Natural killer cell (primary cell): ENCODE results near the gene DCAF7. TPM values are rescaled to one million over a fixed set of nuclear protein-coding genes. Genes with fewer than 3 reads are reported as not detected.

Source experiments
- ATAC-seq, 3 donors: fragments of 150-1000 bp in 2 of 3; fragments of 200-7000 bp in 1 of 3; cut with Tn5 transposase; 1 replicate in 1 of 3; 2 replicates in 2 of 3; pipeline ENCODE4 v1.10.0; 2021; ENCODE audit warnings: mild to moderate bottlenecking in 2 of 3, moderate library complexity in 2 of 3
- DNase-seq, 2 donors: peaks; one replicate each; pipeline versions ENCODE4 v3.0.0 to v3.0.0-alpha.2; 2013 to 2021; ENCODE audit warnings: mixed read lengths in 1 of 2
- H3K27ac ChIP-seq: one replicate; pipeline ENCODE4 v1.5.1; 2013; ENCODE audit warnings: mild to moderate bottlenecking, low read length
- H3K27me3 ChIP-seq: one replicate; pipeline ENCODE4 v1.6.1; 2013; ENCODE audit warnings: low read length; ENCODE audit not compliant: control insufficient read depth, insufficient read depth
- H3K36me3 ChIP-seq: one replicate; pipeline ENCODE4 v1.6.1; 2013; ENCODE audit warnings: low read length; ENCODE audit not compliant: control insufficient read depth, insufficient read depth
- H3K4me1 ChIP-seq: one replicate; pipeline ENCODE4 v1.6.1; 2013; ENCODE audit warnings: low read length; ENCODE audit not compliant: control insufficient read depth, insufficient read depth
- H3K4me3 ChIP-seq: one replicate; pipeline ENCODE4 v1.5.1; 2013; ENCODE audit warnings: low read length
- H3K9me3 ChIP-seq: one replicate; pipeline ENCODE4 v1.6.1; 2013; ENCODE audit warnings: low read length; ENCODE audit not compliant: control insufficient read depth, insufficient read depth
- H3K27ac Mint-ChIP-seq, 2 donors: one replicate each; pipeline ENCODE4 v1.8.0; 2022; ENCODE audit warnings: mild to moderate bottlenecking in 2 of 2, mixed read lengths in 2 of 2, moderate library complexity in 1 of 2
- H3K27me3 Mint-ChIP-seq, 2 donors: one replicate each; pipeline ENCODE4 v1.8.0; 2022; ENCODE audit warnings: low read depth in 2 of 2, mixed read lengths in 2 of 2
- H3K36me3 Mint-ChIP-seq: one replicate; pipeline ENCODE4 v1.8.0; 2022; ENCODE audit warnings: mixed read lengths
- H3K4me1 Mint-ChIP-seq, 2 donors: one replicate each; pipeline ENCODE4 v1.8.0; 2022; ENCODE audit warnings: mixed read lengths in 2 of 2
- H3K4me3 Mint-ChIP-seq: one replicate; pipeline ENCODE4 v1.8.0; 2022; ENCODE audit warnings: mild to moderate bottlenecking, moderate library complexity, mixed read lengths
- H3K9me3 Mint-ChIP-seq, 2 donors: one replicate each; pipeline ENCODE4 v1.8.0; 2022; ENCODE audit warnings: mixed read lengths in 2 of 2
- CTCF ChIP-seq: fragments of 200-600 bp; IDR thresholded peaks from one replicate; pipeline ENCODE4 v1.8.0; 2022; ENCODE audit warnings: antibody characterized with exemption
- WGBS: methylation state at CpG from one replicate; pipeline ENCODE4 v1.1.7; 2013; ENCODE audit warnings: missing lambda C conversion rate; ENCODE audit not compliant: insufficient coverage; 5-methylcytosine and 5-hydroxymethylcytosine counted together
- intact Hi-C: fragments of 100-400 bp; cut with micrococcal nuclease; formaldehyde crosslinking; loops from one replicate; pipeline ENCODE4 v1.14.2; 2022
- total RNA-seq, 4 donors: library from RNA; stranded (reverse); fragments of 120-200 nt in 1 of 4; gene quantifications; one replicate each; pipeline versions ENCODE4 v1.2.3 to v1.2.4, GENCODE V29; 2013 to 2022

The DCAF7 gene
- total RNA-seq, 3 donors from 2014 or later (not counting 1 experiment from before 2014, with no cell fraction given), result 55.5 to 83.5 (median 72.2) TPM

DNA sequence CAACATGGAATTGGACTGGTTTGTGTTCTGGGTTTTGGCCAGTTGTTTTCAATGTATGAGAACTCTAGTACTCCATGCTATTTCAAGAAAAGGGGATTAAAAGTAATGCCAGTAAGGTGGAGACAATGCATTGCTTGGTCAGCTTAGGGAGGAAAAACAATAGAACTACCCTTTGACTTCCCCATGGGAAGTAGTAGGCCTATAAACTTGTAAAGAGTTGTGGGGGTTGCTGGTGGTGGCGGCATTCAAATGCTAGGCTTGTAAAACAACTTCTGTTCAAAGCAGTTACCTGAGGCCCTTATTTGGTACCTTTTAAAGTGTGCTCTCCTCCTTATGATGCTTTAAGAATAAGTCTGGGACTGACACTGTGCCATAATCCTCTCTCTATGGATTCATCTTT lies 81.3 kb downstream of the DCAF7 start:
- H3K4me1 Mint-ChIP-seq, result peaks cover 35 to 45% of the 10 kb centered on the region in 2 donors

GRCh38 chr17:63633742-63634141 lies 83.5 kb downstream of the DCAF7 start:
- H3K4me1 Mint-ChIP-seq, result peaks cover 31 to 38% of the 10 kb centered on the region in 2 donors
- ATAC-seq (no peak), DNase-seq (no peak)
- H3K27me3 ChIP-seq, result no peaks in the 10 kb centered on the region
- H3K27ac Mint-ChIP-seq, result peak overlapping the region; percentile 16 to 65
- H3K4me3 Mint-ChIP-seq, result no peak overlapping the region
- TF ChIP-seq CTCF, result no peak
- no peaks in the 10 kb centered on the region for H3K9me3 Mint-ChIP-seq
- peaks cover 9% of the 10 kb centered on the region for H3K36me3 Mint-ChIP-seq
- H3K4me1 ChIP-seq, result no peaks in the 10 kb centered on the region
- intact Hi-C loops, result no loop called here
- H3K27ac ChIP-seq, result no peak overlapping the region
- no peaks in the 10 kb centered on the region for H3K27me3 Mint-ChIP-seq
- no peak overlapping the region for H3K4me3 ChIP-seq
- no peaks in the 10 kb centered on the region for H3K9me3 ChIP-seq
- H3K36me3 ChIP-seq, result peaks cover 56% of the 10 kb centered on the region

More for the DNA sequence above, 81.3 kb downstream of the DCAF7 start:
- H3K27ac Mint-ChIP-seq, result no peak overlapping the region
- no peak for TF ChIP-seq CTCF
- H3K27me3 Mint-ChIP-seq, result no peaks in the 10 kb centered on the region
- Histone ChIP-seq H3K4me1 (no peaks in the 10 kb centered on the region), H3K27me3 (no peaks in the 10 kb centered on the region), H3K27ac (no peak overlapping the region), H3K36me3 (peaks cover 40% of the 10 kb centered on the region), H3K9me3 (no peaks in the 10 kb centered on the region), H3K4me3 (no peak overlapping the region)
- no peak overlapping the region for H3K4me3 Mint-ChIP-seq
- no peak for ATAC-seq
- no peaks in the 10 kb centered on the region for H3K9me3 Mint-ChIP-seq
- intact Hi-C loops, result no loop called here
- WGBS, result 100% methylated on average over 1 of the region's 1 CpG
- no peak for DNase-seq
- peaks cover 7% of the 10 kb centered on the region for H3K36me3 Mint-ChIP-seq

DNA sequence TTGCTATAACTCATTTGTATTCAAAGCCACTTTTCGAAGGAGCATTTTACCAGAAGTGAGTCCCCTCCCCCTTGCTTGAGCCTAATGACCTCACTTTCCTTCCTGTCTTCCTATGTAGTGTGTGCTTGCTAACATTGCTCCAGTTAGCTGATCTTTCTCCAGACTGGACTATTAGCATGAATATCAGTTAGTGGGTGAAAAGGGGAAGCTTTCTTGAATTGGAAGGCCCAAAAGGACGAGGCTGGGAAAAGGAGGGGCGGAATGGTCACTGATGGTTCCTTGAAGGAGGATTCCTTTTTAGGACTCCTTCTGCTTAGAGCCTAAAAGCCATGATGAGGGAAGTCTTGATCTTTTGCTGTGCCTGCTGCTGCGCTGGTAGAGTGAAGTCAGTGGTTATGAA lies 83.9 kb downstream of the DCAF7 start:
- no peaks in the 10 kb centered on the region for H3K9me3 Mint-ChIP-seq
- ATAC-seq (no peak), DNase-seq (no peak)
- peak overlapping the region; percentile 16 to 65 for H3K27ac Mint-ChIP-seq
- H3K4me1 ChIP-seq, result no peaks in the 10 kb centered on the region
- H3K27ac ChIP-seq, result no peak overlapping the region
- 74% methylated on average over 4 of the region's 4 CpGs for WGBS
- peaks cover 31 to 43% of the 10 kb centered on the region in 2 donors for H3K4me1 Mint-ChIP-seq
- H3K9me3 ChIP-seq, result no peaks in the 10 kb centered on the region
- H3K27me3 ChIP-seq, result no peaks in the 10 kb centered on the region
- peaks cover 56% of the 10 kb centered on the region for H3K36me3 ChIP-seq
- H3K4me3 Mint-ChIP-seq, result no peak overlapping the region
- H3K36me3 Mint-ChIP-seq, result peaks cover 9% of the 10 kb centered on the region
- intact Hi-C loops, result no loop called here
- no peaks in the 10 kb centered on the region for H3K27me3 Mint-ChIP-seq
- no peak overlapping the region for H3K4me3 ChIP-seq
- TF ChIP-seq CTCF, result no peak

DNA sequence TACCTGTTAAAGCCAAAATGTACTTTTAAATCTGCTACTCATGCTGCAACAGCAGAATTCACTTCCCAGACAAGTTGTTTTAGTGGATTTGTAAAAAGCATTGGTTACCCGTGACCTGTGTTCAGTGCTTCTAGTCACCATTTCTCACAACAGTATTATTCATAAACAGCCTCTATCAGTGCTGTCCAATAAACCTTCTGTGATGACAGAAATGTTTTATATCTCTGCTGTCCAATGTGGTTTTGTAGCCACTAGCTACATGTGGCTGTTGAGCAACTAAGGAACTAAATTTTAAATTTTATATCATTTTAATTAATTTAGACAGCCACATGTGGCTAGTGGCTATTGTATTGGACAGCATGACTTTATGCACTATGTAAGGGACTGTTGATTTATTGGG lies 84.5 kb downstream of the DCAF7 start:
- no peak overlapping the region for H3K4me3 ChIP-seq
- no peaks in the 10 kb centered on the region for H3K4me1 ChIP-seq
- H3K9me3 ChIP-seq, result no peaks in the 10 kb centered on the region
- no peak for DNase-seq
- intact Hi-C loops, result no loop called here
- H3K27ac Mint-ChIP-seq, result no peak overlapping the region
- peaks cover 9% of the 10 kb centered on the region for H3K36me3 Mint-ChIP-seq
- no peak overlapping the region for H3K4me3 Mint-ChIP-seq
- H3K4me1 Mint-ChIP-seq, result peaks cover 27 to 39% of the 10 kb centered on the region in 2 donors
- H3K9me3 Mint-ChIP-seq, result no peaks in the 10 kb centered on the region
- TF ChIP-seq CTCF, result no peak
- H3K27ac ChIP-seq, result no peak overlapping the region
- H3K36me3 ChIP-seq, result peaks cover 56% of the 10 kb centered on the region
- 85% methylated on average over 1 of the region's 1 CpG for WGBS
- H3K27me3 ChIP-seq, result no peaks in the 10 kb centered on the region
- no peaks in the 10 kb centered on the region for H3K27me3 Mint-ChIP-seq
- ATAC-seq, result no peak
